A549 (cell line): ENCODE data around the gene SLC24A4. TPM values are rescaled to one million over a fixed set of nuclear protein-coding genes. Genes with fewer than 3 reads are reported as not detected.

Source experiments
- ATAC-seq, 2 experiments: fragments of 200-7000 bp in 1 of 2; fragments of >200 bp in 1 of 2; cut with Nextera tagmentation in 1 of 2; cut with Tn5 transposase in 1 of 2; 3 replicates each; pipeline versions ENCODE4 v1.8.0 to v1.9.1; 2018 to 2020; ENCODE audit warnings: mild to moderate bottlenecking in 1 of 2, moderate library complexity in 1 of 2
- CTCF ChIA-PET: fragments of 300-600 bp; sonication (Branson Sonifier 250); formaldehyde crosslinking; extraction: SDS; loops from one replicate; lab custom pipeline; 2021; ENCODE audit warnings: antibody characterized with exemption, inconsistent platforms; lab: Yijun Ruan, JAX
- POLR2A ChIA-PET: fragments of 350-600 bp; formaldehyde crosslinking; extraction: SDS; loops from one replicate; lab custom pipeline; 2021; ENCODE audit warnings: antibody characterized with exemption, inconsistent platforms; lab: Yijun Ruan, JAX
- DNase-seq, 2 experiments: peaks; one replicate each; pipeline versions ENCODE4 v3.0.0 to v3.0.0-alpha.2; 2011 to 2016; ENCODE audit warnings: low read depth in 1 of 2, low spot score in 1 of 2
- FAIRE-seq: peaks from 2 replicates; lab custom pipeline; 2011; peaks lifted over from hg19 to GRCh38; lab: Jason Lieb, UNC
- H3K27ac ChIP-seq, 2 experiments: fragments of >200 bp; sonication (Bioruptor Twin); formaldehyde crosslinking; 3 replicates each; pipeline ENCODE4 v1.5.1; 2016 to 2017
- H3K4me1 ChIP-seq: fragments of >200 bp; sonication (Bioruptor Twin); formaldehyde crosslinking; 3 replicates; pipeline ENCODE4 v1.6.1; 2016
- H3K4me2 ChIP-seq: fragments of >200 bp; sonication (Bioruptor Twin); formaldehyde crosslinking; 3 replicates; pipeline ENCODE4 v1.6.1; 2016
- H3K4me3 ChIP-seq: fragments of >200 bp; sonication (Bioruptor Twin); formaldehyde crosslinking; 3 replicates; pipeline ENCODE4 v1.5.1; 2016
- H3K9me3 ChIP-seq: fragments of >200 bp; sonication (Bioruptor Twin); formaldehyde crosslinking; 3 replicates; pipeline ENCODE4 v1.6.1; 2016
- CBX8 ChIP-seq: fragments of 200-600 bp; sonication (generic); IDR thresholded peaks from 2 replicates; pipeline ENCODE4 v1.6.1; 2016
- CEBPB ChIP-seq, 2 experiments: fragments of >200 bp in 1 of 2; sonication (Bioruptor Twin) in 1 of 2; formaldehyde crosslinking in 1 of 2; IDR thresholded peaks; 2 replicates each; pipeline ENCODE4 v1.6.1; 2012 to 2016
- CTCF ChIP-seq: fragments of >200 bp; sonication (Bioruptor Twin); formaldehyde crosslinking; IDR thresholded peaks from 3 replicates; pipeline ENCODE4 v1.5.1; 2016
- FOSB ChIP-seq: fragments of 250-450 bp; sonication (Bioruptor Pico); IDR thresholded peaks from 2 replicates; pipeline ENCODE4 v1.5.0; 2020; ENCODE audit warnings: mild to moderate bottlenecking, moderate library complexity
- FOXS1 ChIP-seq: fragments of 250-450 bp; sonication (Bioruptor Pico); IDR thresholded peaks from 2 replicates; pipeline ENCODE4 v1.5.0; 2020; ENCODE audit warnings: mild to moderate bottlenecking, moderate library complexity
- GATA3 ChIP-seq: IDR thresholded peaks from 2 replicates; pipeline ENCODE4 v1.6.1; 2012; ENCODE audit warnings: borderline replicate concordance
- HES2 ChIP-seq: fragments of >200 bp; sonication (Bioruptor Twin); formaldehyde crosslinking; IDR thresholded peaks from 2 replicates; pipeline ENCODE4 v1.6.1; 2016
- HMGXB4 ChIP-seq: fragments of 250-450 bp; sonication (Bioruptor Pico); IDR thresholded peaks from 2 replicates; pipeline ENCODE4 v1.5.0; 2021; ENCODE audit warnings: mild to moderate bottlenecking, moderate library complexity, borderline replicate concordance
- KDM5A ChIP-seq: fragments of 200-600 bp; sonication (generic); IDR thresholded peaks from 2 replicates; pipeline ENCODE4 v1.6.1; 2016; ENCODE audit warnings: antibody characterized with exemption, mild to moderate bottlenecking
- MAX ChIP-seq: IDR thresholded peaks from 2 replicates; pipeline ENCODE4 v1.6.1; 2012
- NR3C1 ChIP-seq: fragments of >200 bp; sonication (Bioruptor Twin); formaldehyde crosslinking; IDR thresholded peaks from 3 replicates; pipeline ENCODE4 v1.6.1; 2017
- PHF8 ChIP-seq: fragments of 200-600 bp; sonication (generic); IDR thresholded peaks from 2 replicates; pipeline ENCODE4 v1.6.1; 2016; ENCODE audit warnings: low read depth, mild to moderate bottlenecking, antibody characterized with exemption, moderate library complexity, borderline replicate concordance
- POLR2AphosphoS2 ChIP-seq: conservative IDR thresholded peaks from 2 replicates; pipeline ENCODE4 v1.6.1; 2012; ENCODE audit warnings: low read length, improper control_type of control experiment, inconsistent platforms
- RAD21 ChIP-seq, 2 experiments: fragments of >200 bp in 1 of 2; sonication (Bioruptor Twin) in 1 of 2; formaldehyde crosslinking in 1 of 2; IDR thresholded peaks in 1 of 2; conservative IDR thresholded peaks in 1 of 2; 2 replicates in 1 of 2; 3 replicates in 1 of 2; pipeline ENCODE4 v1.6.1; 2012 to 2018; ENCODE audit warnings: inconsistent platforms in 1 of 2
- RARB ChIP-seq: fragments of 250-450 bp; sonication (Bioruptor Pico); IDR thresholded peaks from 2 replicates; pipeline ENCODE4 v1.8.0; 2021; ENCODE audit warnings: mild to moderate bottlenecking, moderate library complexity
- TFCP2L1 ChIP-seq: fragments of 250-450 bp; sonication (Bioruptor Pico); IDR thresholded peaks from 2 replicates; pipeline ENCODE4 v1.5.0; 2021; ENCODE audit warnings: mild to moderate bottlenecking
- USF2 ChIP-seq: fragments of 450-650 bp; IDR thresholded peaks from 2 replicates; pipeline ENCODE4 v1.6.1; 2014; ENCODE audit warnings: antibody characterized with exemption
- ZC3H11A ChIP-seq: fragments of 450-650 bp; IDR thresholded peaks from 2 replicates; pipeline ENCODE4 v1.6.1; 2014; ENCODE audit warnings: antibody characterized with exemption, mild to moderate bottlenecking
- ZNF302 ChIP-seq: fragments of 250-450 bp; sonication (Bioruptor Pico); IDR thresholded peaks from 2 replicates; pipeline ENCODE4 v1.9.0; 2021; ENCODE audit warnings: inconsistent platforms, mild to moderate bottlenecking, moderate library complexity
- ZSCAN20 ChIP-seq: fragments of 250-450 bp; sonication (Bioruptor Pico); IDR thresholded peaks from 2 replicates; pipeline ENCODE4 v1.8.0; 2022; ENCODE audit warnings: mild to moderate bottlenecking, moderate library complexity
- WGBS: methylation state at CpG from one replicate; pipeline ENCODE4 v1.1.6; 2017; ENCODE audit errors: missing lambda C conversion rate; 5-methylcytosine and 5-hydroxymethylcytosine counted together
- polyA plus RNA-seq, 4 experiments: library from polyadenylated mRNA; depleted of rRNA in 3 of 4; stranded (reverse); fragments of >200 nt; fragmentation: RNase III in 1 of 4; extraction: RNeasy Plus Mini Kit Qiagen cat#74134 plus additional on column Dnase treatment in 1 of 4; gene quantifications; 2 replicates in 3 of 4; 3 replicates in 1 of 4; pipeline ENCODE4 v1.2.3, GENCODE V29; 2011 to 2017

Gene SLC24A4
- polyA plus RNA-seq, 2 of the 4 experiments (the other 2 are of a cell fraction): 0.05 to 0.19 TPM

- FAIRE-seq (no peak), DNase-seq (no peak), ATAC-seq (no peak)
- ChIA-PET CTCF (interaction anchor here (0.9 to 1.3 kb wide), 2 partner anchors 134 to 278 kb away, joined by 3 read pairs; no protein-coding TSS in a partner anchor), POLR2A (no interaction called here)
- no peak for TF ChIP-seq TFCP2L1 (CRISPR knock-in tag)
- no peak for TF ChIP-seq POLR2AphosphoS2
- no peak for TF ChIP-seq CEBPB (IDR thresholded peaks at IDR 0.05)
- TF ChIP-seq HES2: no peak
- TF ChIP-seq HMGXB4 (CRISPR knock-in tag): no peak
- TF ChIP-seq RAD21 (conservative IDR thresholded peaks at IDR 0.05 in 1 of 2, IDR thresholded peaks at IDR 0.05 in 1 of 2): no peak
- TF ChIP-seq ZC3H11A: no peak
- TF ChIP-seq RARB (CRISPR knock-in tag): no peak
- TF ChIP-seq FOXS1 (CRISPR knock-in tag): no peak
- TF ChIP-seq NR3C1: no peak
- TF ChIP-seq MAX: no peak
- TF ChIP-seq CTCF: no peak
- no peak for TF ChIP-seq GATA3
- no peak for TF ChIP-seq FOSB (CRISPR knock-in tag)
- TF ChIP-seq ZSCAN20 (CRISPR knock-in tag): no peak
- TF ChIP-seq KDM5A: no peak
- no peaks in the 10 kb centered on the region for H3K4me1 ChIP-seq
- H3K4me3 ChIP-seq: no peak overlapping the region
- WGBS: 12% methylated on average over 5 of the region's 5 CpGs
- H3K9me3 ChIP-seq: no peaks in the 10 kb centered on the region; the same call in 2 of the 3 replicates
- H3K27ac ChIP-seq: no peak overlapping the region
- no peak overlapping the region for H3K4me2 ChIP-seq
These were observed 5.5 kb upstream of the SLC24A4 start for GRCh38 chr14:92317511-92317910.

GRCh38 chr14:92321701-92322100, 1.3 kb upstream of the SLC24A4 start:
- Histone ChIP-seq H3K4me2 (no peak overlapping the region), H3K4me3 (no peak overlapping the region), H3K4me1 (0 out of 3 replicates have a peak, but pooled peaks cover 4% of the 10 kb centered on the region), H3K27ac (no peak overlapping the region), H3K9me3 (no peaks in the 10 kb centered on the region; the same call in 2 of the 3 replicates)
- ChIA-PET CTCF (interaction anchor here (1.3 to 2.5 kb wide), 2 partner anchors 9 to 135 kb away, joined by 5 to 7 read pairs; no protein-coding TSS in a partner anchor), POLR2A (no interaction called here)
- FAIRE-seq (no peak), ATAC-seq (no peak), DNase-seq (no peak)
- TF ChIP-seq USF2 (no peak), CBX8 (no peak), ZNF302 (CRISPR knock-in tag) (no peak), PHF8 (no peak), RARB (CRISPR knock-in tag) (no peak)
- 41% methylated on average over 6 of the region's 6 CpGs for WGBS
